NOMO-1 (cell line): ENCODE data around the gene ARX.

Experiments used
- DNase-seq, 2 experiments: peaks; one replicate each; lab custom pipeline; 2025; ENCODE audit not compliant: unreplicated experiment in 2 of 2; lab: John Stamatoyannopoulos, UW

Gene ARX

DNA sequence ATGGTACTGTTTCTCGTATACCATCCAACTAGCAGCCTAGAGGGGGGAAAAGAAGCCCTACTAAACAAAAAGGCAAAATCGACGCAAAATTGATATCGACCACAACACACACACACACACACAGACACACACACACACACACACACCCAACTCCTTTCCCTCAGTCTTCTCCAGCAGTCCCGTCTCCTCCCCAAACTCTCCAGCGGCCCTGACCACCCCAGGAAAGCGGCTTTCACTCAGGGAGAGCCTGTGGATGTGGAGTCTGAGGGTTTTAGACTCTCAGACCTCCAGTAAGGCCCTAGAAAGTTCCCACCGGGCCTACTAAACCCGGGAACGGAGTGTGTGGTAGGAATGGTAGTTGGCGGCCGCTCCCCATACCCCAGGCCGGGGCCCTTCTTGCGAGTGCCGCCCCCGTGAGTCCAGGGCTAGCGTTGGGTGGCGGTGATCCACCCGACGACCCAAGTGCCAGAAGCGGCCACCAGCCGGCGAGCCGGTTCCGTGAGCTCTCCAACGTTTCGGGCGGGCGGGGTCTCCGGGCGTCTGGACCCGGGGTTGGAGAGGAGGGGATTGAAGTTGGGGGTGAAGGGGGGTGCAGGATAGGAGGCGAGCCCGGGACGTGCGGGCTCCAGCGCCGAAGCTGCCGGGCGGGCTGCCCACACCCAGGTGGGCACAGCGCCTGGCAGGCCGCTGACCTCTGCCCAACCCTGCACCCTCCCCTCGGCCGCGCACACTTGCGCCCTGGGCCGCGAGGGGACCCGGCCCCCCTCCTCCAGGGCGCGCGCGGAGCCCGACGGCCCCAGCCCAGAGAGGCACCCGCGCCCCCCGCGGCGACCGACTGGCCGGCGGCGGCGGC is 13.7 kb downstream of the ARX start:
- DNase-seq, result no peak

DNA sequence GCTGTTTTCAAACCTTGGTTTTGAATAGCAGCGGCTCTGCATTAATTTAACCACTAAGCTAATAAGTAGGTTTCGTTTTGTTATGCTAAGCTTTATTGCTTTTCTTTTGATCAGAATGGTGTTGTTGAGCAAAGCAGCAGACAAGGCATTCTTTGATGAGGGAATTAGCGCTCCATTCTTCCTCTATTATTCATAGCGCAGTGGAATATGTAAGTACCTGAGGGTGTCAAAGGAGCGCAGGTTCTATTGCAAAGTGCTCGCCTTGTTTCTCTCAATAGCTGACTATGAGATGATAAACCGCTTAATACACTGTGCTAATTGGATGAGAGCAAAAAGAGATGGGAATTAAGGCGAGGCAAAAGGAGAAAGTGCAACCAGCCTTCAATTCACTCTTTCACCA is 16.3 kb downstream of the ARX start:
- no peak for DNase-seq

DNA sequence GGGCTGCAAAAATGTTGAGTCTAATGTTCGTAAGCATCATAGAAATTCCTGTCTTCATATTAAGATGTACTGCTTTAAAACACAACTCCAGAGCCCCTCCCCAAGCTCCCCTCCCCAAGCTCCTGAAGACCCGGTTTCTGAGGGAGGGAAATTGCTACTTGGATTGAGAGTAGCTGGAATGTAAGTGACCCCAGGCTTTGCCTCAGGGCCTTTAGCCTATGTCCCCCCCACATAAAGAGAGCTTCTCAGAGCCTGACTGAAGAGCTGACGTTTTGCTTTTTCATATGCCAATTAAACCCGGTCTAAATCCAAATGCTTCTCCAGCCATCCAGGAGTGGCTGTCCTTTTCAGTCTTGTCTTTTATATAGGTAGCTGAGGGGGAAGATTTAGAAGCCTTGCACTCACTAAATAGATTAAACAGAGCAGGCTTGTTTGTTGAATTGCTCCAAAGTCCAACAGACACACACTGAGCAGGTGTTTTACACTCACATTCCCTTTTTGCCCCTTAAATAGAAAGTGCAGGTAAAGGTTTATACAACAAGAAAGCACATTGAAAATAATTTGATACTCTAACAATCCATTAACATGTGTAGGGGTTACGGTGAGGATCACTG is 19.6 kb downstream of the ARX start:
- DNase-seq, result no peak

DNA sequence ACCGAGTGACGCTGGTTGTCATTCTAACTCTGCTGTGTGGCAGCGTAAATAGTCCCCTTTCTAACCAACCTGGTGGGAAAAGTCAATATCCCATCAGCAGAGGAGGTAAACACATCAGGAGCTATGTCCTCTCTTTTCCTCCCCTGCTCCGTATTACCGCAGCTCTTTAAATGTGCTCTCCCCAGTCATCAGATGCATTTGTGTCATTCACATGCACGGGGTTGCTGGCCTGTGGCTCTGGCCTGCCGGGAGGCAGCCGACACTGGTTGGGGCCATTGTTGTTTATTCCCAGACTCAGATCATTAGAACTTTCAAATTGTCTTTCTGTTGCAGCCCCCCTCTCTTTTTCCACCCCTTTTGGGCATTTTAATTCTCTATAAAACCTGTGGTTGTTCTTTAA is 21.9 kb downstream of the ARX start:
- no peak for DNase-seq

DNA sequence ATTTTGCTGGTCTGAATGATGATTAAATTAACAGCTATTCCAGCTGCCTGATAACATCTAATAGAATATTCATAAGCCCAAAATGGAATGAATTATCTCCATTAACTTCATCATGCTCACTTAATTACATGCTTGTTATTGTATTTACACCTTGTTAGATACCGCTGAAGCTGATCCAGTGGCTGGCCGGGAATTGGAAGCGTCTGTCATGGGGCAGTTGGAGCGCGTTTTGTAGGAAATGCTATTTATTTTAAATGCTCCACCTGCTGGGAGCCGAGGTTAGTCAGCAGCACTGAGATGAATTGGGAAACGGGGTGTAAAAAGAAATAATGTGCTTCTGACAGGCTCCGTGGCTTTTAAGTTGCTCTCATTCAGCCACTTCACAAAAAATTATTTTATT is 25.2 kb downstream of the ARX start:
- no peak for DNase-seq

DNA sequence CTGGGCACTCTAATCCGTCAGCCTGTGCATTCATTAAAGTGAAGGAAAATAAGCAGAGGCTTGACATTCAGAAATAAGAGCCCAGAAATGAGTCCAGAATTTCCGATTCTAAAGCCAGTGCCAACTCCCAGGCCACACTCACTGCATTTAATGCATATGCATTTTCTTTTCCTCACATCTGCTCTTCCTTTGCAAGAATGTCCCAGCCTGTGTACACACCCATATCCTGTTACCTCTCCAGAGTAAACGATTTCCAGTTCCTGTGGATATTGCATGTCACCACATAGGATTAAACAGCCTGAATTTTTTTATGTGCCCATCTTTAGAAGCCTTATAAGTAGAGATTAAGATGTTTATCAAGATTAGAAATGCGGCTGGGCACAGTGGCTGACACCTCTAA is 27.5 kb downstream of the ARX start:
- DNase-seq, result no peak

DNA sequence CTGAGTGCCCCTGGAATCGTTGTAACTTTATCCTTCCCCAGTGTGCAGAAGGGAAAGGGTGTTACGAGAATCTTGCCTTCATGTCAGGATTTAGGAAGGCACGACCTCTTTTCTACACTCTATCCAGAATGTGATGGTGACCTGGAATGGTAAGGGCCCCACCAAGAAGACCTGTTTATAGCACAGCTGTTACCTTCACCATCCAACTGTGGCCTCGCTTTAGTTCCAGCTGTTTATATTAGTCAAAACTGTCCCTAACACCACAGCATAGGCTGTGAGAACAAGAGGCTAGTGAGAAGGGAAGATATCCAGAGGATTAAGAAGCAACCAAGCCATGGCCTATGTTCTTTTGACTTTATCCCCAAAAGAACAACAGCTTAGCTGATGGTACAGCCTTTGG is 28.0 kb downstream of the ARX start:
- DNase-seq, result no peak

DNA sequence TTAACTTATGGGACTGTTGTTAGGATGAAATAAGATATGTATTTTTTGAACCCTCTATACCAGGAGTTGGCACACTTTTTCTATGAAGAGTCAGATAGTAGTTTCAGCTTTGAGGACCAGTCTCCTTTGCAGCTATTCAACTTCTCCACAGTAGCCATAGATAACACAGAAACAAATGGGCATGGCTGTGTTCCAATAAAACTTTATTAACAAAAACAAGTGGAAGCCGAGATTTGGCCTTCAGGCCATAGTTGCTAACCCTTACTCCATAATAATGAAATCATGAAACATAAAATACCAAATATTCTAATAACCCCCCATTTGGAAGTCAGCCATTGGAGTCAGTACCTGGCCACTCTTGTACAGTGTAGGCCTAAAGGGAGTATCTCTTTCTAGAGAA is 30.6 kb downstream of the ARX start:
- DNase-seq, result no peak

DNA sequence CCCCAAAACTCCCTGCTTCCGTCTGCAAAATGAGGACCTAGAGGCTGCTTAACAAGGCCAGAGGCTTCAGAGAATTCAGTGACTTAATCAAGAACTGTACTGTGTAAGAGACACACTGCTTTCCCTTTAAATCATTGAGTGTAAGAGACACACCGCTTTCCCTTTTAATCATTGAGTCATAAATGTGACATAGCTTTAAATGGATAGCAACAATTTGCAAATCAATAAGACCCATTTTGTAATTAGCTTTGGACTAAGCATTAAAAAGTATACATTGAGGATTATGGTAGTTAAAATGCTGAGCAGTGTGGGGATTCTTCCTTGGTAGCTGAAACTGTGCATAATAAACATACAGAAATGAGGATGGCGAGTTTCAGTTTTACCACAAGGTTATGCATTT is 31.8 kb downstream of the ARX start:
- no peak for DNase-seq

DNA sequence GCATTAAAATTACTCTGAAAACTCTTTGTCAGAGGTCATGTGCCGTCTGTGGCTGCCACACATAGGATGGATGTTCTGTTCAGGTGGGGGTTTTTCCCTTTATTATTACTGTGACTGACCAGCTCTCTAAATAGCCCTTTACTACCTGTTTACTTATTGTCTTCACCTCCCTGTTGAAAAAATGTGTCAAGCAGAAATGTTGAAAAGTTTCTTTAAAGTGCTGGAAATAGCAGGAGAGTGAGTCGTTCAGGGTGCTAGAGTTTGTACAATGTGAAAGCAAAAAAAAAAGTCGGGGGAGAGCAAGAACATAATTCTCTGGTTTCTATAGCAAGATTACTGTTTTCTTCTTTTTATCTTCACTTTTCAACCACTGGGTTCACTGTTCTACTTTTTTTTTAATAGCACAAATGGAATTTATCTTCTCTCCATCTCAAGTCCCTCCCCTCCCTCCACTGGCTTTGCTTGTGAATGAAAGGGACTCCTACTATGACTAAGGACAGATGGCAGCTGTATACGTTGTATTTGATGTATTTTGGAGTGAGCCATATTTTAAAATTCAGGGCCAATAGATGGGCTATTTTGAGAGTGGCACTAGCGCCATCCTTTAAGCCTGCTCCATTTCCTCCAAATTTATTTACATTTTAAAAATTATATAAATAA is 33.3 kb downstream of the ARX start:
- DNase-seq, result no peak

DNA sequence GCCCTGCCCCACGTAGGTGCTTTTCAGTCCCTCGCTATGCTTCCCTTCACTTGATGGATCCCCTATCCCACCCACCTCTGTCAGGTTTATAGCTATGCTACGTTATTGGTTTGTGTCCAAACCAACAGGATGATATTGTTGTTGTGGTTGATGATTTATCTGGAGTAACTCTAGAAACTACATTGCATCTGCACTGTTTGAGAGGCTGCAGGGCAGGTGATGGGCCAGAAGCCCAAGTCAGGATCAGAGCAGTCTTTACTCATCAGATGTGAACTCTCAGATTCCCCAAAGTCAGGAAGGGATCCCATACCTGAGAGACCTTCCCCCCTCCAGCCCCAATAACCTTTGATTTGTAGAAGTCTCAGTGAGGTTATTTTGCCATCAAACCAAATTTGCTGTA is 34.7 kb downstream of the ARX start:
- no peak for DNase-seq

DNA sequence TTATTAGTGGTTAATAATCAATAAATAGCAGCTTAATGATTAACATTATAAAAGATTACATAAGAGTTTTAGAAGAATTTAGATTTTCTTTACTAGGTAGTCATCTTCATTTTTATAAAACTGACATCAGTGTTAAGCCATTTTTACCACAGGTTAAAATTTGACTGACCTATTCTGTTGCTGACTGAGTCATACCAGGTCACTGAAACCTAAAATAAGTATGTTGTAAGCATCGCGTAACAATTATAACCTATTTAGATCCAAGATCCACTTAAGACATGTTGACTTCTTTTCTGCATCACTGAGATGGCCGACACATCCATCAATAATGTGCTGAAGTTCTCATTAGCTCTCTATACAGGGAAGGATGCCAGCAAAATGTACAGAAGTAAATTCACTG is 36.7 kb downstream of the ARX start:
- no peak for DNase-seq

DNA sequence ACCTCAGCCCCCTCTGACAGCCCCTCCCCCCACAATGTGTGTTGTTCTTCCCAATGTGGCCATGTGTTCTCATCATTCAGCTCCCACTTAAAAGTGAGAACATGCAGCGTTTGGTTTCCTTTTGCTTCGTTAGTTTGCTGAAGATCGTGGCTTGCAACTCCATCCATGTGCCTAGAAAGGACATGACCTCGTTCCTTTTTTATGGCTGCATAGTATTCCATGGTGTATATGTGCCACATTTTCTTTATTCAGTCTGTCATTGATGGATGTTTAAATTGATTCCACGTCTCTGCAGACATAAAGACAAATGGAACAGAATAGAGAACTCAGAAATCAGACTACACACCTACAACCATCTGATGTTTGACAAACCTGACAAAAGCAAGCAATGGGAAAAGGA is 46.0 kb downstream of the ARX start:
- no peak for DNase-seq

DNA sequence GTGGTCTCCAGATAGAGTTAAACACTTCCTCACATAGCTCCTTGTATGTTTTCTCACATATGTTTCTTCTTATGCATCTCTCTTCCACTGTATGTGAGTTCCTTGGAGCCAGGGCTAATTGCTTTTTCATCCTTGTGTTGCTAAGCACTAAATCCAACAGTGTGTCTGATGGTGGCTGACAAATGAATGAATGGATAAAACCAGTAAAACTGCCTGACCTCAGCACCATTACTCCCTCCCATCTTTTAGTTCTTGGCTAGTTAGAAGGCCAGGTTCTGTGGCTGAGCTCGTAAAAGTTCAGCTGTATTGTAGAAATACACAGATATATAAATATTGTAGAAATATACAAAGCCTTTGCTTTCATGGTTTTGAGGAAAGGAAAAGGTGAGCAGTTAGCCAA is 50.4 kb downstream of the ARX start:
- DNase-seq, result no peak

DNA sequence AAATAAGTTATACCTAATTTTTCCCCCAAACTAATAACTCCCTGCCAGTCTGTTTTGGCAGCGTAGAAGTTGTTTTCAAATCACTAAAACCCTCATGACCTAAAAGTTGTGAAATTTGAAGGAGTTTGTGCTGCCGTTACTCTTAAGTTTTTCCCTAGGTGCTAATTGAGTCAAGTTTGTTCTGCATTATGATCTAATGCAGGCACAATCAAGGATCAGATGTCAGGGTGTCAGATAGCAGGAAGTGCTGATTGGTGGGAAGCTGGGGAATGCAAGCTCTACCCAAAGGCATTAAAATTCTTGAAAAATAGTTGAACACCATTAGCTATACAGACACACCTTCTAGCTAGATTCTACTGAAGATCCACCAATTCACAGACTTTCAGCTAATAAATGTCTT is 51.9 kb downstream of the ARX start:
- no peak for DNase-seq

DNA sequence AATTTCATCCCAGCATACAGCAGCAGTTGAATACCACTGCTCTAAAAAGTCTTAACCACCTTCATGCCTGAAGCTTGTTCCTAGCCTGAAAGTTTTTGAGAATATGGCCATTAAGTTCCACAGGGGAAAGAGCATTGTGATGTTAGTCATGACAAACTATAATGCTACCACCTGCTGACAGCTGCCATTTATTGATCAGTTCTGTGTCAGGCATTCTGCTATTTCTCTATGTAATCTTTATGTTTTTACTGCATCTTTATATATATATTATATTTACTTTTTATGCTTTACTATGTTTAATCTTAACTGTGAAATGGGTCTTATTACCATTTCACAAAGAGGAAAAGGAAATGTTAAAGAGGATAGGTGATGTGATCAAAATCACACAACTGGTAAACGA is 54.0 kb downstream of the ARX start:
- no peak for DNase-seq

DNA sequence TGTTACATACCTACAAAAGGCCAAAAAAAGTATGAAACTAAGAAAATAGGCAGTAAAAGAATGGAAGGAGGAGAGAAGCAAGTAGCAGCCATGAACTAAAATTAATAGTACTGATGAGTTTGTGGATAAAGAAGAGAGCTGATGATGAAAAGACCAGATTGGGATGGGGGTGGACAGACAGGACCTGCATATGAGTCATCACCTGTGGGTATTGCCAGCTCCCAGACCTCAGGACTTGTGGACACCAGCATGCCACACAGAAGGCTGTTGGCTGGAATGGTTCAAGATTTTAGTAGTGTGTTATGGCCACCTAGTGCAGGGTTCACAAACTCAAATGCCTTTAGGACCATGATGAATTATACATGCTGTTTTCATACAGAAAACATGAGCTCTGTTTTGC is 58.9 kb downstream of the ARX start:
- DNase-seq, result no peak

DNA sequence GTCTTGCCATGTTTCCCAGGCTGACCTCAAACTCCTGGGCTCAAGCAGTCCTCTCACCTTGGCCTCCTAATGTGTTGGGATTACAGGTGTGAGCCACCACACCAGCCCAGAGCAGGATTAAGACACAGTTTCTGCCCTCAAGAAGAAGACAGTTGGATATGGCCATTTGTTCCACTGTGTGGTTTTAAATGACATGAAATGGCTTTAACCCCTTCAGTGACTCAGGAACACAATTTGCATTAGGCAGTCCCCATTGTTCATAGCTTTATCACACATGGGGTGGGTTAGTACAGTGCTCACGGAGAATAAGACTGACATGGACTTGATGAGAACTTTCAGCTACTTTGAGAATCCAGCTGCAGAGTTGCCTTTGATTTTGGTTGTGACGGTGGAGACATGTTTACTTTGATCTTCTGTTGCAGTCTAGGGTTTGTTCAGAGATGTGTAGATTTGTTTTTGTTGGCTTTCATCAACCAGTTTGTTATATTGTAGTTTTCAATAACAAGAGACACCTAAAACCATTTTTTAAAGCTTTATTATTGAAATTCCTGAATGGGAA is 60.3 kb downstream of the ARX start:
- DNase-seq, result no peak

DNA sequence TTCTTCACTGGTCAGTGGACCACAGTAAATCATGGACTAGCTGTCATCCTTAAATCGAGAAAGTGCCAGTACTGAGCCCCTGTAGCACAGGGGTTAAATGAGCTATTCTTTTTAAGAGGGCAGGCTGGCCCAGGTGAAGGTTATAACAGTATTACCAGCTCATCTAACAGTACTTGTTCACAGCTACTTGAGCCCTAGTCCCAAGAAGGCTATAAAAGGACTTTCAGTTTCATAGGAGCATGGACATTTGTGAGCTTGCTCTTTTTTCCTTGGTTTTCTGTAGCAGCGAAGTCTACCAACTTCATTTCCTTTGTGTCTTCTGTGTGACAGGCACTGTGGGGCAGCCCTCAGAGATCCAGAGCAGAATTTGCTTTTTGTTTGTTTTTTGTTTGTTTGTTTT is 61.0 kb downstream of the ARX start:
- no peak for DNase-seq
